ENCODE measurements around the gene HLTF. TPM values are rescaled to one million over a fixed set of nuclear protein-coding genes. Genes with fewer than 3 reads are reported as not detected.
A peak's percentile ranks its signal among the peaks of the same experiment; 100 is the strongest.

Gene HLTF
- total RNA-seq, 2 experiments from 2014 or later = 31.3 to 37.7 TPM

GRCh38 chr3:149080011-149080698, 6.2 kb downstream of the HLTF start:
- H3K27me3 Mint-ChIP-seq = no peaks in the 10 kb centered on the region
- no peaks in the 10 kb centered on the region for H3K9me3 Mint-ChIP-seq (ENCODE audit: low read depth)
- no peak overlapping the region for H3K27ac Mint-ChIP-seq
- no peak overlapping the region for H3K4me3 Mint-ChIP-seq
- CTCF ChIA-PET = interaction anchor here (1.1 to 1.7 kb wide), 2 partner anchors 40 to 125 kb away, joined by 3 to 7 read pairs; no protein-coding TSS in a partner anchor
- no peak for DNase-seq
- H3K4me1 Mint-ChIP-seq = peaks cover 24% of the 10 kb centered on the region
- ATAC-seq = no peak
- H3K36me3 Mint-ChIP-seq = peaks cover 29% of the 10 kb centered on the region

GRCh38 chr3:149077628-149078027, 8.7 kb downstream of the HLTF start:
- CTCF ChIA-PET = interaction anchor here (0.8 to 1.6 kb wide), 7 partner anchors 14 to 198 kb away, joined by 3 to 6 read pairs (median 4); no protein-coding TSS in a partner anchor
- no peak for DNase-seq
- Mint-ChIP-seq H3K4me3 (no peak overlapping the region), H3K36me3 (peaks cover 20% of the 10 kb centered on the region), H3K4me1 (peaks cover 11% of the 10 kb centered on the region), H3K27ac (no peak overlapping the region), H3K9me3 (ENCODE audit: low read depth) (no peaks in the 10 kb centered on the region), H3K27me3 (no peaks in the 10 kb centered on the region)
- no peak for ATAC-seq

GRCh38 chr3:149067883-149068282, 18.4 kb downstream of the HLTF start:
- Mint-ChIP-seq H3K4me1 (no peaks in the 10 kb centered on the region), H3K27me3 (no peaks in the 10 kb centered on the region), H3K36me3 (peaks cover 43% of the 10 kb centered on the region), H3K4me3 (no peak overlapping the region), H3K27ac (no peak overlapping the region), H3K9me3 (ENCODE audit: low read depth) (no peaks in the 10 kb centered on the region)
- CTCF ChIA-PET = interaction anchor here (1.2 kb wide), 1 partner anchor 112 kb away, joined by 3 read pairs; no protein-coding TSS in a partner anchor
- ATAC-seq = no peak
- DNase-seq = no peak

- Mint-ChIP-seq H3K4me1 (no peaks in the 10 kb centered on the region), H3K36me3 (peaks cover 52% of the 10 kb centered on the region), H3K9me3 (ENCODE audit: low read depth) (no peaks in the 10 kb centered on the region), H3K4me3 (no peak overlapping the region), H3K27me3 (no peaks in the 10 kb centered on the region), H3K27ac (no peak overlapping the region)
- ATAC-seq = no peak
- CTCF ChIA-PET = no interaction called here
- DNase-seq = no peak
Observed at GRCh38 chr3:149061776-149062175, 24.6 kb downstream of the HLTF start.

GRCh38 chr3:149058602-149059001, 27.7 kb downstream of the HLTF start:
- Mint-ChIP-seq H3K4me3 (no peak overlapping the region), H3K27ac (no peak overlapping the region), H3K9me3 (ENCODE audit: low read depth) (peaks cover 9% of the 10 kb centered on the region), H3K36me3 (peaks cover 57% of the 10 kb centered on the region), H3K27me3 (no peaks in the 10 kb centered on the region), H3K4me1 (no peaks in the 10 kb centered on the region)
- CTCF ChIA-PET = no interaction called here
- ATAC-seq (no peak), DNase-seq (no peak)

- CTCF ChIA-PET = no interaction called here
- Mint-ChIP-seq H3K27me3 (no peaks in the 10 kb centered on the region), H3K4me3 (no peak overlapping the region), H3K36me3 (peaks cover 58% of the 10 kb centered on the region), H3K27ac (no peak overlapping the region), H3K4me1 (no peaks in the 10 kb centered on the region), H3K9me3 (ENCODE audit: low read depth) (peaks cover 13% of the 10 kb centered on the region)
- ATAC-seq (no peak), DNase-seq (no peak)
Observed at GRCh38 chr3:149058198-149058597, 28.1 kb downstream of the HLTF start.

GRCh38 chr3:149055575-149055974, 30.8 kb downstream of the HLTF start:
- no peaks in the 10 kb centered on the region for H3K27me3 Mint-ChIP-seq
- H3K27ac Mint-ChIP-seq = no peak overlapping the region
- H3K36me3 Mint-ChIP-seq = peaks cover 73% of the 10 kb centered on the region
- ATAC-seq = no peak
- H3K4me3 Mint-ChIP-seq = no peak overlapping the region
- DNase-seq = no peak
- CTCF ChIA-PET = no interaction called here
- H3K4me1 Mint-ChIP-seq = no peaks in the 10 kb centered on the region
- peaks cover 16% of the 10 kb centered on the region for H3K9me3 Mint-ChIP-seq (ENCODE audit: low read depth)

- CTCF ChIA-PET = interaction anchor here (1.0 kb wide), 1 partner anchor 49 kb away, joined by 3 read pairs; no protein-coding TSS in a partner anchor
Observed at GRCh38 chr3:149044339-149045083, 41.8 kb downstream of the HLTF start.

GRCh38 chr3:149042789-149043386, 43.4 kb downstream of the HLTF start:
- H3K27ac Mint-ChIP-seq = peak overlapping the region; percentile 92
- H3K27me3 Mint-ChIP-seq = no peaks in the 10 kb centered on the region
- no peaks in the 10 kb centered on the region for H3K9me3 Mint-ChIP-seq (ENCODE audit: low read depth)
- peaks cover 23% of the 10 kb centered on the region for H3K4me1 Mint-ChIP-seq
- ATAC-seq (peak; percentile 91), DNase-seq (no peak)
- CTCF ChIA-PET = interaction anchor here (0.9 to 1.5 kb wide), 3 partner anchors 26 to 235 kb away, joined by 3 to 4 read pairs (median 4); no protein-coding TSS in a partner anchor
- peaks cover 52% of the 10 kb centered on the region for H3K36me3 Mint-ChIP-seq
- H3K4me3 Mint-ChIP-seq = peak overlapping the region; percentile 34

More at GRCh38 chr3:149044339-149045083, 41.8 kb downstream of the HLTF start:
- Mint-ChIP-seq H3K4me3 (no peak overlapping the region), H3K9me3 (ENCODE audit: low read depth) (no peaks in the 10 kb centered on the region), H3K36me3 (peaks cover 54% of the 10 kb centered on the region), H3K27ac (no peak overlapping the region), H3K4me1 (peaks cover 23% of the 10 kb centered on the region), H3K27me3 (no peaks in the 10 kb centered on the region)
- DNase-seq (no peak), ATAC-seq (no peak)

- no peak overlapping the region for H3K4me3 Mint-ChIP-seq
- CTCF ChIA-PET = no interaction called here
- DNase-seq (no peak), ATAC-seq (no peak)
- no peaks in the 10 kb centered on the region for H3K27me3 Mint-ChIP-seq
- H3K9me3 Mint-ChIP-seq (ENCODE audit: low read depth) = no peaks in the 10 kb centered on the region
- H3K36me3 Mint-ChIP-seq = peaks cover 39% of the 10 kb centered on the region
- peaks cover 13% of the 10 kb centered on the region for H3K4me1 Mint-ChIP-seq
- H3K27ac Mint-ChIP-seq = no peak overlapping the region
Observed at GRCh38 chr3:149038322-149038721, 48.0 kb downstream of the HLTF start.

GRCh38 chr3:149037684-149038083, 48.6 kb downstream of the HLTF start:
- Mint-ChIP-seq H3K27me3 (no peaks in the 10 kb centered on the region), H3K9me3 (ENCODE audit: low read depth) (no peaks in the 10 kb centered on the region), H3K4me1 (peaks cover 6% of the 10 kb centered on the region), H3K27ac (no peak overlapping the region), H3K36me3 (peaks cover 36% of the 10 kb centered on the region), H3K4me3 (no peak overlapping the region)
- no peak for ATAC-seq
- CTCF ChIA-PET = no interaction called here
- DNase-seq = no peak

- no peak for ATAC-seq
- no peaks in the 10 kb centered on the region for H3K9me3 Mint-ChIP-seq (ENCODE audit: low read depth)
- DNase-seq = no peak
- H3K27me3 Mint-ChIP-seq = no peaks in the 10 kb centered on the region
- CTCF ChIA-PET = interaction anchor here (1.3 kb wide), 1 partner anchor 29 kb away, joined by 4 read pairs; no protein-coding TSS in a partner anchor
- H3K27ac Mint-ChIP-seq = no peak overlapping the region
- no peaks in the 10 kb centered on the region for H3K4me1 Mint-ChIP-seq
- peaks cover 35% of the 10 kb centered on the region for H3K36me3 Mint-ChIP-seq
- H3K4me3 Mint-ChIP-seq = no peak overlapping the region
Observed at GRCh38 chr3:149031096-149031495, 55.2 kb downstream of the HLTF start.

GRCh38 chr3:149026718-149027117, 59.6 kb downstream of the HLTF start:
- Mint-ChIP-seq H3K9me3 (ENCODE audit: low read depth) (peaks cover 5% of the 10 kb centered on the region), H3K4me1 (peaks cover 3% of the 10 kb centered on the region), H3K27ac (no peak overlapping the region), H3K36me3 (peaks cover 64% of the 10 kb centered on the region), H3K4me3 (no peak overlapping the region), H3K27me3 (no peaks in the 10 kb centered on the region)
- no peak for DNase-seq
- ATAC-seq = no peak
- CTCF ChIA-PET = no interaction called here

All from activated CD8-positive, alpha-beta memory T cell treated with anti-CD3 and anti-CD28 coated beads, Interleukin-2, amount 10 ng/mL, durations not matched to agents 7 days and 5 days (primary cell).